HepG2 (cell line): ENCODE results near the gene C1GALT1. TPM values are rescaled to one million over a fixed set of nuclear protein-coding genes. Genes with fewer than 3 reads are reported as not detected.

ENCODE experiments used
- ATAC-seq: fragments of 200-7000 bp; cut with Tn5 transposase; 3 replicates; pipeline ENCODE4 v1.9.1; 2020; ENCODE audit warnings: mild to moderate bottlenecking, moderate library complexity
- BruUV-seq: library from RNA; stranded (reverse); fragments of 400-500 nt; replicated peaks from 2 replicates; lab custom pipeline; 2021; lab: Mats Ljungman, UMichigan
- CTCF ChIA-PET: fragments of 300-600 bp; formaldehyde crosslinking; extraction: SDS; loops from one replicate; lab custom pipeline; 2021; ENCODE audit warnings: low total read pairs, inconsistent platforms, low intra/inter-chr PET ratio; lab: Yijun Ruan, JAX
- POLR2A ChIA-PET: fragments of 350-600 bp; sonication (Branson Sonifier 250); formaldehyde crosslinking; loops from one replicate; lab custom pipeline; 2020; ENCODE audit warnings: antibody characterized with exemption, inconsistent platforms; lab: Yijun Ruan, JAX
- DNase-seq: peaks from one replicate; pipeline ENCODE4 v3.0.0-alpha.2; 2015; ENCODE audit warnings: low spot score
- FAIRE-seq: peaks from 3 replicates; lab custom pipeline; 2011; peaks lifted over from hg19 to GRCh38; lab: Jason Lieb, UNC
- H2AFZ ChIP-seq: one replicate; pipeline ENCODE4 v1.6.1; 2011; ENCODE audit warnings: low read length, inconsistent platforms
- H3K27ac ChIP-seq: fragments of 300-600 bp; 3 replicates; pipeline ENCODE4 v1.8.0; 2011; ENCODE audit warnings: mixed run types, mild to moderate bottlenecking, mixed read lengths, low read length, inconsistent platforms; ENCODE audit not compliant: insufficient read depth; ENCODE audit errors: extremely low read length
- H3K27me3 ChIP-seq, 2 experiments: fragments of 200-600 bp in 1 of 2; 2 replicates in 1 of 2; 3 replicates in 1 of 2; pipeline versions ENCODE4 v1.6.0 to v1.8.0; 2011; ENCODE audit warnings: low read length in 2 of 2, mild to moderate bottlenecking in 2 of 2, moderate library complexity in 2 of 2, inconsistent platforms in 1 of 2; ENCODE audit not compliant: insufficient read depth in 2 of 2, control insufficient read depth in 1 of 2
- H3K36me3 ChIP-seq, 2 experiments: fragments of 200-600 bp in 1 of 2; replicated peaks in 1 of 2; 2 replicates in 1 of 2; 3 replicates in 1 of 2; pipeline versions ENCODE4 v1.5.1 to v1.8.0; 2011; ENCODE audit warnings: low read length in 2 of 2, inconsistent platforms in 1 of 2; ENCODE audit not compliant: insufficient read depth in 2 of 2, control insufficient read depth in 1 of 2
- H3K4me1 ChIP-seq: 2 replicates; pipeline ENCODE4 v1.5.1; 2012; ENCODE audit warnings: low read length, inconsistent platforms; ENCODE audit not compliant: insufficient read depth
- H3K4me2 ChIP-seq: 2 replicates; pipeline ENCODE4 v1.6.0; 2011; ENCODE audit warnings: low read depth, low read length, inconsistent platforms
- H3K4me3 ChIP-seq, 3 experiments: fragments of 200-600 bp in 1 of 3; sonication (generic), shearing (Covaris generic) in 1 of 3; replicated peaks in 1 of 3; 2 replicates each; pipeline ENCODE4 v1.5.1; 2011 to 2016; ENCODE audit warnings: low read length in 3 of 3, inconsistent platforms in 2 of 3, low read depth in 2 of 3, mild to moderate bottlenecking in 2 of 3, control low read depth in 1 of 3, mixed read lengths in 1 of 3; ENCODE audit not compliant: insufficient read depth in 1 of 3
- H3K79me2 ChIP-seq: one replicate; pipeline ENCODE4 v1.6.1; 2011; ENCODE audit warnings: low read length, inconsistent platforms; ENCODE audit not compliant: insufficient read depth
- H3K9ac ChIP-seq: 2 replicates; pipeline ENCODE4 v1.6.0; 2011; ENCODE audit warnings: mild to moderate bottlenecking, low read depth, low read length, inconsistent platforms; ENCODE audit not compliant: insufficient read depth
- H3K9me3 ChIP-seq: 2 replicates; pipeline ENCODE4 v1.5.1; 2012; ENCODE audit warnings: mild to moderate bottlenecking, low read length
- H4K20me1 ChIP-seq: 2 replicates; pipeline ENCODE4 v1.6.0; 2011; ENCODE audit warnings: inconsistent platforms, mild to moderate bottlenecking, low read length, moderate library complexity; ENCODE audit not compliant: insufficient read depth
- DNMT1 ChIP-seq: sonication (generic); formaldehyde crosslinking; IDR thresholded peaks from 2 replicates; pipeline ENCODE4 v1.5.1; 2020; ENCODE audit warnings: mild to moderate bottlenecking, missing genetic modification reagents
- ONECUT2 ChIP-seq: sonication (generic); formaldehyde crosslinking; IDR thresholded peaks from 2 replicates; pipeline ENCODE4 v1.4.0; 2020; ENCODE audit warnings: missing genetic modification reagents
- RBM22 ChIP-seq: fragments of 200-400 bp; formaldehyde crosslinking; optimal IDR thresholded peaks from 2 replicates; pipeline ENCODE3; 2017; ENCODE audit warnings: mild to moderate bottlenecking, low read length, moderate library complexity
- SKIL ChIP-seq: sonication (generic); formaldehyde crosslinking; IDR thresholded peaks from 2 replicates; pipeline ENCODE4 v1.8.0; 2022; ENCODE audit warnings: missing genetic modification reagents, mild to moderate bottlenecking, moderate library complexity, borderline replicate concordance
- ZNF615 ChIP-seq: sonication (generic); formaldehyde crosslinking; IDR thresholded peaks from 2 replicates; pipeline ENCODE4 v1.5.0; 2020; ENCODE audit warnings: mild to moderate bottlenecking, missing genetic modification reagents, borderline replicate concordance
- WGBS: methylation state at CpG from one replicate; pipeline ENCODE4 v1.1.6; 2017; ENCODE audit warnings: low lambda C conversion rate; 5-methylcytosine and 5-hydroxymethylcytosine counted together
- in situ Hi-C: cut with HindIII; loops from 2 replicates; pipeline ENCODE4 v1.10.0; 2017; ENCODE audit warnings: low pct_unique_long_range_greater_than_20kb; ENCODE audit not compliant: extremely low pct_ligation_motif_present
- intact Hi-C: fragments of 100-400 bp; cut with micrococcal nuclease; formaldehyde crosslinking; loops from one replicate; pipeline ENCODE4 v1.10.0; 2022; ENCODE audit not compliant: unreplicated experiment
- polyA plus RNA-seq, 8 experiments: library from polyadenylated mRNA; depleted of rRNA in 3 of 8; stranded (reverse) in 7 of 8; unstranded in 1 of 8; fragments of >200 nt; fragmentation: Illumina TruSeq in 4 of 8; extraction: Trizol in 4 of 8; gene quantifications; 2 replicates each; pipeline versions ENCODE4 v1.2.1 to v1.2.3, GENCODE V29; 2011 to 2016; ENCODE audit warnings: low read depth in 4 of 8, missing spikeins in 1 of 8, mixed read lengths in 1 of 8; ENCODE audit not compliant: insufficient read depth in 1 of 8
- total RNA-seq, 5 experiments: library from RNA; depleted of rRNA; stranded (reverse); fragments of >200 nt; fragmentation: Illumina TruSeq; extraction: Trizol; gene quantifications; 2 replicates each; pipeline ENCODE4 v1.2.3, GENCODE V29; 2016; ENCODE audit warnings: low read depth in 1 of 5

C1GALT1 gene
- total and polyA plus RNA-seq, 2 of the 13 experiments (the other 11 are each of a cell fraction or from before 2014, with no cell fraction given) = 57.1 to 65.9 TPM

DNA sequence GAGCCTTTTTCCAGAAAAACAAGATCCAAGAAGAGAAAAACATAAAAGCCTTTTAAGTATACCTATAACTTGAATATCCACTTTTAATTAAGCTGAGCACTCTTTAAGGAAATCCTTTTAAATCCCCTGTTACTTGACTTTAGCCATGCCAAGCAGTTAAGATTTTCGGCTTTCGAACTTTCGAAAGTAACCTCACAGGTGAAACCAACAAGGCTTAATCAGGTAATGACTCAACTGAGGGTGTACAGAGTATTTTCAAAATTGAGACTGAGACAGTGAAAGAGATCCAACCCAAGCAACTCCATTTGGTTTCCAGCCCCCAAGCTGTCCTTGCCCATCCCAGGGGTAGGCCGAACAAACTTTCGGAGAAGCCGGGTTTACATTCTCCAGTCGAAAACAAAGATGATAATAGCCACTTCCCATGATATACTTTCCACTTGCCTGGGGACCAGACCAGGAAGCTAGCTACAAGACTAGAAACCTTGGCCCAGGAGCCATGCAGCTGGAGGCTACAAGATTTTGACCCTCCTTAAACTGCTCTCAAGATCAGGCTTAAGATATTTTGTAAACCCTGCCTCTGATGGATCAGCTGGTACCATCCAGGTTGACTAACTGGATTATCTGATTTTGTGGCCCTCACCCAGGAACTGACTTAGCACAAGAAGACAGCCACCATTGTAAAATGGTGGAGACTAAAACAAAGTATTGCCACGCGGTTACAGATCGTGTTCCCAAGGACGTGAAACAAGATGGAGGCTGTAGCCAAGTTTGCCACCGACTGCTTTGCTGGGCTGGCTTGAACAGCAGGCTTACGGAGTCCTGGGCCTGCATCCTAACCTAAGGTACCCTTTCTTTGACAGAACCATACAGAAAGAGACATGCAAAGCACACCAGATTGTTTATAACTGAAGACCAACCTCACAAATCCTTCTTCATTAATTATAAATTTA, 32.3 kb downstream of the C1GALT1 start:
- H3K79me2 ChIP-seq = peaks cover 88% of the 10 kb centered on the region
- no peak overlapping the region for H2AFZ ChIP-seq
- H3K36me3 ChIP-seq = peaks cover 9 to 61% of the 10 kb centered on the region in 2 experiments
- no peak for FAIRE-seq
- TF ChIP-seq SKIL (CRISPR knock-in tag) (no peak), RBM22 (peak; percentile 93), ZNF615 (CRISPR knock-in tag) (no peak)
- no peak for DNase-seq
- no peak overlapping the region for H3K4me2 ChIP-seq
- POLR2A ChIA-PET = no interaction called here
- intact Hi-C loops = no loop called here
- ATAC-seq = no peak
- H4K20me1 ChIP-seq = peaks cover 30% of the 10 kb centered on the region
- peaks cover 45% of the 10 kb centered on the region for H3K4me1 ChIP-seq
- in situ Hi-C loops = no loop called here
- CTCF ChIA-PET = no interaction called here
- no peaks in the 10 kb centered on the region for H3K27me3 ChIP-seq
- WGBS = 100% methylated on average over 11 of the region's 13 CpGs
- H3K4me3 ChIP-seq = no peak overlapping the region
- no peak overlapping the region for H3K9ac ChIP-seq
- peaks cover 10% of the 10 kb centered on the region for H3K9me3 ChIP-seq
- BruUV-seq = no TSS peak
- no peak overlapping the region for H3K27ac ChIP-seq

DNA sequence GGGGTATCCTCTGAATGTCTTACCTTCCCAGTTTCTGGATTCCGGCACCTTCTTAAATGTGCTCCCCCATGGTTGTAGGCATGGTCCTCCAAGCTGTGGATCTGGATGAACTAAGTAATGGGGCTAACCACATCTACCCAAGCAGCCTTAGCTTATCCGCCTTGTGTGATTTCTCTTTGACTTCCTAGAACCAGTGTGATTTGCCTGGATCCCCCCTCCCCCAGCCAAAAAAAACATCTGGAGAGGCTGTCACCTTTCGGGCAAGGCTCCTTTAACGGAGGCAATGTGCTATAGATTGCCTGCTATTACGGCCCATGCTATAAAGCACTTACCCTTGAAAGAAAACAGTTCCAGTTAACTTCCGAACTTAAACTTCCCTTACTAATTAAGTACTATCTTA, 33.9 kb downstream of the C1GALT1 start:
- peaks cover 6 to 49% of the 10 kb centered on the region in 2 experiments for H3K36me3 ChIP-seq
- ATAC-seq (no peak), DNase-seq (no peak), FAIRE-seq (no peak)
- no peak overlapping the region for H3K4me2 ChIP-seq
- no peak for TF ChIP-seq ONECUT2
- no peak for TF ChIP-seq DNMT1 (CRISPR knock-in tag)
- TF ChIP-seq RBM22 = peak; percentile 51
- POLR2A ChIA-PET = no interaction called here
- H3K9ac ChIP-seq = no peak overlapping the region
- H2AFZ ChIP-seq = no peak overlapping the region
- H3K4me1 ChIP-seq = peaks cover 59% of the 10 kb centered on the region
- H4K20me1 ChIP-seq = peaks cover 23% of the 10 kb centered on the region
- peaks cover 10% of the 10 kb centered on the region for H3K9me3 ChIP-seq
- intact Hi-C loops = no loop called here
- 95% methylated on average over 6 of the region's 6 CpGs for WGBS
- CTCF ChIA-PET = no interaction called here
- peaks cover 83% of the 10 kb centered on the region for H3K79me2 ChIP-seq
- H3K27ac ChIP-seq = no peak overlapping the region
- in situ Hi-C loops = no loop called here
- no TSS peak for BruUV-seq
- no peaks in the 10 kb centered on the region for H3K27me3 ChIP-seq
- no peak overlapping the region for H3K4me3 ChIP-seq
